ELR (cell line): Measurements from ENCODE around the gene HOXB6.

Experiments used
- DNase-seq: peaks from one replicate; pipeline ENCODE4 v3.0.0-alpha.2; 2015; ENCODE audit warnings: low read depth

Gene HOXB6

DNA sequence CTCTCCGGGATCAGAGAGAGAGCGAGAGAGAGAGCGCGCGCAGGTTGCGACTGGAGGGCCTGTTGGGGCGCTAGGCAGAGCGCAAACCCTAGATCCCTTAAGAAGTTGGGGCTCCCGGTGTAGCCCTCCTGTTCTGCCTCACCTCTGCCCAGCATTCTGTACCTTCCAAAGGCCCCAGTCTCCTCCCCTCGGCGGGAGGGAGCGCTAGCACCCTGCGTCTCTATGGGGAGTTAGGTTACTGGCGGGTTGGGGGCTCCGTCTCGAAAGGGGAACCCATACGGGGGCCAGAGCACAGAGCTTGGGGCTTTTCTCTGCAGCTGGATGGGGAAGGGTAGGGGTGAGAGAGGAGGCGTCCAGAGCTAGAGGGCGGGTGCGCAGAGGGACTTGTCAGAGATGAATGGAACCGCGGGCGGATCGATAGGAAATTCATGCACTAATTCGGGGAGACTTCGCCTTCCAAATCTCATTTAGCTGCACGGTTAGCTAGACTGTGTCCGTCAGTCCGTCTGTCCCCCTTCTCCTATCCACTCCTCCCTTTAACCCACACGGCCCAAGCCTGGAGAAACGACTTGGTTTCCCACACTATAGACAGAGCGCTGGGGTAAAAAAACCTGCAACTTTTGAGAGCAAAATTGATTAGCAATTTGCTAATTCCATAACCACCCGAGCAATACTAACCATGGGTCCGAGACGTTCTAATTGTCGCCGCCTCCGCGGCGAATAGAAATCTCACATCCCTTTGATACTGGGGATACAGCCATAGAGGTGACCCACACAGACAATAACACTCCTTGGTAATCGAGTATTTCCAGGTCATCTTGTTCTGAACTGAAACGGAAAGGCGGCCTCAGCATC lies 25.9 kb downstream of the HOXB6 start:
- no peak for DNase-seq

DNA sequence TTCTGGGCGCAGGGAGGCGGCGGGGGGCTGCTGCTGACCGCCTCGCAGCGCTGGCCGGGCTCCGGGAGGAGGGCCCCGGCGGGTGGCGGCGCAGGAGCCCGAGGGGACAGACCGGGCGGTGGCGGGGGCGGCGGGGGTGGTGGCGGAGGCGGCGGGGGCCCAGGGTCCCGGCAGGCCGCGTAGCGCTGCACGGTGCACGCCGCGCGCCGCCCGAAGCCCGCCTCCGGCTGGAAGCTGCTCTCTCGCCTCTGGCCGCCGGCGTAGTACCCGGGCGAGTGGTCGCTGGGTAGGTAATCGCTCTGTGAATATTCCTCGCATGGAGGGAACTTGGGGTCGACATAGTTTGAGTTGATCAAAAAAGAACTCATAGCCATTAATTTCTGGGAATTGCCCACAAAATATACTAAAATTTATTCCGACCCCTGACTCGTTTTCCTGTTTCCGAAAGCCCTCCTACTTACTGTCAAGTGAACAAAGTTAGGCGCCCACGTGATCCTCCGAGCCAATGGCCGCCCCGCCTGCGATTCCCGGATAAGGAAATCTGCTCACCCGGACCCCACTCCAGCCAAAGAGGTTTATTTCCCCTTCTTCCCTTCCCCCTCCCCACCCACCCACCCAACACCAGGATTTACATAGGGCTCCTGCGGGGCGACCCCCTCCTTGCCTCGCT lies 26.7 kb downstream of the HOXB6 start, which contains the start of gene HOXB4:
Gene HOXB4 (minus strand): TSS at position 405 of the 670 bp plus-strand sequence. CDS start 31 bp downstream, at position 374.
- DNase-seq = no peak

DNA sequence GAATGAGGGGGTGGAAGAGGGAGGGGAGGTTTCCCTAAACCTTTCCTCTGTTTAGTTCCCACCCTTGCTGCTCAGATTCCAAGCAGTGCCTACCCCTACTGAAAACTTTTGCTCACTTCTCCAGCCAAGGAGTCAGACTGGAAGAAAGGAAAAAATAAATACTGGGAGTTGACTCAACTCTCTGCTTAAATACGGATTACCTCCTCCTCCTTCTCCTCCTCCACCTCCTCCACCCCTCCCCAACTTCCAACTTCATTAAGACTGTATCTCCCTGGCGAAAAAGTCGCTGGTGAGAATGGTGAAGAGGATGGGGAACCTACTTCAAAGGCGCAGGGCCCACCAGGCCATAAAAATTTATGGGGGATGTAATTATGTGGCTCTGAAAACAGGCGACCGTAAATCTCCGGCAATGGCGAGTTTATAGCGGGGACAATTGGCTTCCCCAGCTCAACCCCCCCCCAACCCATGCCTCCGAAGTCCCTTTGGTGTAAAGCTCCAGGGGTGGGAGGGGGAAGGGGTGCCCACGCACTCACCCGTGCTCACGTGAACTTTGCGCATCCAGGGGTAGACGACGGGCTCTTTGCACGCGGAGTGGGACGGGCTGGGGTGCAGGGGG lies 27.3 kb downstream of the HOXB6 start:
- DNase-seq = no peak

DNA sequence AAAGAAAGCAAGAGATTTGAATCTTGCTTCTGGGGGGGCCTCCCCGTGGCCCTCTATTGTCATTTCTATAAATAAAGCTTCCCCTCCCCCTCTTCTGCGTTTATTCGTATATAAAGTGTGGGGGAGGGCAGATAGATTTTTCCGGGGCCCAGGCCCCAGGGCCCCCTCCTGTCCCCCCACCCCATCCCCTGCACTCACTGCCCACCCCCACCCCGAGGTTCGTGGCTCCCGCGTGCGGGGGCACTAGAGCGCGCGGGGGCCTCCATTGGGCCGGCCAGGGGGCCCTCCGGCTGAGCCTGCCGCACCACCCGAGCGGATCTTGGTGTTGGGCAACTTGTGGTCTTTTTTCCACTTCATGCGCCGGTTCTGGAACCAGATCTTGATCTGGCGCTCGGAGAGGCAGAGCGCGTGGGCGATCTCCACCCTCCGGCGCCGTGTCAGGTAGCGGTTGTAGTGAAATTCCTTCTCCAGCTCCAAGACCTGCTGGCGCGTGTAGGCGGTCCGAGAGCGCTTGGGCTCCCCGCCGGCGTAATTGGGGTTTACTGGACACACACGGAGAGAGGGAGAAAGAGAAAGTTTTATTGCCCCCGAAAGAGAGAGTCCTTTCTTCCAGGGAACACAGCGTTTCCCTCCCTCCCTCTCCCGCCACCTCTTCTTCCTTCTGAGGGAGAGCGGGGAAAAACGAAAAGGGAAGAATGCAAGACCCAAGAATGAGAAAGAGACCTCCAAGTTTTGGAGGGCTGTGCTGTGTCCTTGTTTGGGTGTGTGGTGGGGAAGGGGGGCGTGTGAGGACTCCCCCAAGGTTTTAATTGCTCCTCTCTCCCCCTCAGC lies 28.1 kb downstream of the HOXB6 start:
- DNase-seq = peak; percentile 57

DNA sequence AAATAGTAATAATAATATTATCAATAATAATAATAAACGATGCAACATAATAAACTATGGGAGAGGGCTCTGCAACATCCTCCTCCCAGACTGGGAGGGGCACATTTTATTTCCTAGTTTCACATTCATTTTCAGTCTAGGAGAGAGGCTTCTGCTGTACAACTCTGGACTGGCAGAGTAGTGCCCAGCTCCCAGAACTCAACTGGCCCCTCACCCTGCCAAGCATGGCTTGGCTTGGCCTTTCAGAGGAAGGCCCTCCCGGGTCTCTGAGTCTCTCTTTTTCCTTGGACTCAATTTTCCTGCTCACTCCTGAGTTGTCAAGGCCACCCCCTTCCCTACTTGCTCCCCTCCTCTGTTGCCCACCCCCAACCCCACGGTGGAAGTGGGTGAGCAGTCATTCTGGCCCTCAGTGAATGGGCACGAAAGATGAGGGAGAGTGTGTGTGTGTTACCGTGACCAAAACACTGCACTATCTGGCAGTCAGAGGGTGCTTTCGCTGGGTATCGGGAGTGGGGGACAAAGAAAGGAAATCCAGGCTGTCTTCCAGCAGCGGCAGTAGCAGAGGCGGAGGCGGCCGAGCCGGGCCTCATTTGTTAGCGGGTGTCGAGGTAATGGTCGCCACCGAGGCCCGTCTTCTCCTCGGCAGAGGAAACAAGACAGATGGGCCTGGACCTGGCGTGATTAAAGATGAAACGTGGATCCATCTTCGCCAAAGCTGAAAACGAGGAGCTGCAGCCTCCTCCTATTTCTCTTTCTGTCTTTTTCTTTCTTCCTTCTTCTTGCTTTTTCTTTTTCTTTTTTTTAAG lies 28.9 kb downstream of the HOXB6 start:
- DNase-seq = no peak

DNA sequence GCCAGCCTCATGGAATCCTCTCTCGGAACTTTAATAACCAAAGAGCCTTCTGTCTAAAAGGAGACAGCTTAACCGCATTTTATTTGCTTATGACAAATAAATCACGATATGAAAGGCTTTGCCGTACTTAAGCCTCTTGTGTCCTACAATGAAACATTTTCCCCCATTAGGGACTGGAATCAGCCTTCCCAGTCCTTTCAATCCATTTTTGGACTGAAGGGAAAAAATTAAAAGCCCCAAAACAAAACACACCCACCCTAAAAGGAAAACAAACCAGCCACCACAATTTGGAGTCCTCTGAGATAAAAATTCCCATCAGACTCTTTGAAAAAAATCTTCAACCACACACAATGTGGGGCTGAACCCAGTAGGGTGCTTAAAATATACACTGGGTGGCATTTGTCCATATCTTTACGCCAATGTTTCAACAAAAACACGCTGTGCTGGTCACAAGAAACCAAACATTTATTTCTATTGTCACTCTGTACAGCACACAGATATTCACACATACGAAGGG lies 29.7 kb downstream of the HOXB6 start:
- DNase-seq = no peak

DNA sequence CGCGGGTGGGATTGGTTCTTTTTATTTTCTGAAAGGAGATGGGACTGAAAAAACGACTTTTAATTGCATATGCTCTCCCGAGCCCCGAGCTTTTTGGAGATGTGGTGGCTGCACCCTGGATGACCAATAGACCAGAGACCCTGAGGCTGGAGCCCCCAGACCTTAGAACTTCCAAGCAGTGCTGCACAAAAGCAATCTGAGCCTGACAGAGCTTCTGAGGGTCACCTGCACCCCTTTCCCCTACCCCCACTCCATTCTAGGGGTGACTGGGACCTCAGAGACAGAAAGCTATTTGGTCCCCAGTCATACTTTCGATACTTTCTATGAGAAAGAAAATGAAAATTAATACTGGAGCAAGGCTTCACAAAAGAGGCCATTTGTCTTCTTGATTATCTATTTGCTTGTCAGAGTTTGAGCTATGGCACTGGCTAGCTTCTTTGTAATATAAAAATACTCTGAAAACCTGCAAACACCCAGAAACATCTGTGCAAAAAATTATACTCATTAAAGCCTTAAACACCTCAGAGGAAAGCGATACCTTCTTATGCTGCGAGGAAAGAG lies 30.2 kb downstream of the HOXB6 start:
- no peak for DNase-seq

DNA sequence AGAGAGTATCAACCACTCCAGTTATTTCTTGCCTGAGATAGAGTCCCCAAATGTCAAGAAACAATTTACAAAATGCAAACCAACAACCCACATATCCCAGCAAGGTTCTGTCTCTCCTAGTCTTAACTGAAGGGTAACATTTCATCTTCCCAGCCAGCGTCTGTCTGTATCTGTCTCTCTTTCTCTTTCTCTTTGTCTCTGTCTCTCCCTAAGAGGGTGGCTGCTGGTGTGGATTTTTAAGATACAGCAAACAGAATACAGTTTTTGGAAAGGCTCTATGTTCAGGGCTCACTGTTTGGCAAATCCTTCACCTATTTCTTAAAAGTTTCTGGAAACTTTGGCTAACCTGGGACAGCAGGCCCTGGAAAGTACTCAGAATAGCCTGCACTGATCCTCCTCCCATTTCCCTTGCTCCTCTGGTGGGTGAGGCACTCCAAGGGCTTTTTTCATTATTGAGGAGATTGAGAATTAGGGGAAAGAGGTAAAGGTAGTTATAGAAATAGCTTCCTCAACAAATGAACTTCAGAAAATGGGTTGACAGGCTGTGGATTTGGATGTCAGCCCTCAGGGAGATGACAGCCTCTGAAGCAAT lies 32.9 kb downstream of the HOXB6 start:
- no peak for DNase-seq

DNA sequence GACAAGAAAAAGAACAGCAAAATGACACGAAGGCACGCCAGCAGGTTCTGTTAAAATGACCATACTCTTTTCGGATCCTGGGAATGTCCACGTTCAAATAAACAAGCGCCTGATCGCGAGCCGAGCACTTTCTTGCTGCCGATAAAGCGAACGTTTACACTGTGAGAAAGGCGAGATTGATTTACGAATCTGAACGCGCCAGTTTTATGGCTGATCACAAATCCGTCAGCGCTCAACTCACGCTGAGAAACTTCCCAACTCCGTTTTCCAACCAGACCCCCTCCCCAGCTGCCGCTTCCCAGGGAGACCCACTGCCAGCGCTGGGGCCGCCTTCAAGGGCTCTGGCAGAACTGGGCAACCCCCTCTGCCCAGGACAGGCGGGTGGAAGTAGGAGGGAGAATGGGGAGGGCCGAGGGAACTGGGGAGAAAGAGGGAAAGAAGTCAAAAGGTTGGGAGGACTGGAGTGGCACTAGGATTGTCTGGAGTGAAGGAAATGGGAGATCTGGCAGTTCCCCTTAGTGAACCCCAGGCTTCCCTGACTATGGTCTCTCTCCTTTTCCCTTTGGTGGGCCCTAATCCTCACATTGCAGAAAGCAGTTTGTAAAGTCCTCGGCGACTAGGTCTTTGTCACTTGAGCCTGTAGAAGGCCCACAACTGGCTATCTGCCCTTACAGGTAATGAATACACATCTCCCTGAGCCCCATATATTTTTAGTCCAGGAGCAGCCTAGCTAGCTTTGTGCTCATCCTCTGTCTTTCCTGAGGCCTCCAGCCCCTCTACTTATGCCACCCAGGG lies 33.6 kb downstream of the HOXB6 start:
- DNase-seq = no peak

DNA sequence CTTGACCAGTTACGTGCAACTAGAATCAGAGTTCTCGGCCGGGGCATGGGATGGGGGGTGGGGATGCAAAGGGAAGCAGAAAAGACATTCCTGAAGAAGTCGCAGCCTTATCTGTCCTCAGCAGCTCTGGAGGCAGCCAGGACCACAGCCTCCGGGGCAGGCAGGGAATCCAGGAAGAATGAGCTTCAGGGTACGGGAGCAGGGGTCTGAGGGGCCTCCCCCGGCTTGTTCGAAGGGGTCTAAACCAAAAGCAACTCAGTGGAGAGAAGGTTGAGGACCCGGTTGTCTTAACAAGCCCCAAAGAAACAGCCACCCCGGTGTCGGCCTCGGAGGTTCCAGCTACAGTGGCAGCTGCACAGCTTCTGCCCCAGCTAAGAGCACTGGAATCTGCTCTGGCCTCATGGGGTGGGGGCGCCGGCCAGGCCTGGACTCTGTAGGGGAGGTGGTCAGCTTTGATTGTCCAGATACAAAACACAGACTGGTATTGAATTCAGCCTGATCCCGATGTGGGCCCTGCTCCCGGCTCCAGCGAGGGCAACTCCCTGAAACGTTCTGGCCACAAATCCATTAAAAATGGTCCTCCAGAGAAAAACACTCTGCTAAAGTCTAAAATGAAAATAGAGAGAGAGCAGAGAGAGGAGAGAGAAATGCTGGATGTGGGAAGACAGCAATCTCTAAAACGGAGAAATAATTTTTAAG lies 34.3 kb downstream of the HOXB6 start:
- no peak for DNase-seq

DNA sequence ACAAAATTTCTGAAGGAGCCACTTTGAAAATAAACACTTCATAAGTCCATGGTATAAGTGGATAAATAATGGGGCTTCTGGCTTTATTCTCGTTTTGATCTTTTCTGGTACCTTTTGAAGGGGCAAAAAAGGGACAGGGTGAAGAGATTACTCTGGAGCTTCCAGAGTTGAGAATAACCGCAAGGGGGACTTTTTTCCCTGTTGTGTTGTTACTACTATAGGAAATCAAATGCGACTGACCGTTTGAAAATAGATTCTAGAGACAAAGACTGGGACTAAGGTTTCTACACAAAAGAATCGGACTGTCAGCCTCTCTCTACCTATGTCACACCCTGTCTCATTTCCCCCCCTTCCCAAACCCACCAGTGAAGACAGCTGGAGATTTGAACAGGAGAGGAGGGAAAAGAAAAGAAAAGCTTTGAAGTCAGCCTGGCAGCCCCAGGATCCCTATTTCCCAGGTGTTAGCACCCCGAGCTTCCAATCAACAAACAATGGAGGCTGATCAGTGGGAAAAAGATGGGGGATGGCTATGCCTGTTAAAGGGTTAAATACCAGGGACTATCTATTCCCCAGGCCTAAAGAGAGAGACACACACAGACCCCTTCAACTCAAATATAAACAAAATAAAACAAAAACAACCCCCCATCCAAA lies 35.0 kb downstream of the HOXB6 start:
- no peak for DNase-seq

DNA sequence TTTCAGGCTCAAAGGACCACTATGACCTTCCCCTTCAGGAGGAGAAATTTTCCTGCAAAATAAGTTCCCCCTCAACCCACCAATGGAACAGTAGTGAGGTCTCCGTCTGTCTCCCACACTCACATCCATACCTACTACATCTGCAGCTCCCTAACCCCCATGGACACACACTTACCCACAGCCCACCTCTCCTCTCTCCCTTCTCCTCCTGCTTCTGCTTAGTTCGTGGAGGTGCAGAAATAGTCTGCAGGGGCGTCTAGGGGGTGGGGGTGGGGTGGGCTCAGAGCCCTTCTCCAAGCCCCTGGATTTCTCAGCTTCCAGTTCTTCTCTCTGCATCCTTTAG lies 35.6 kb downstream of the HOXB6 start:
- no peak for DNase-seq

DNA sequence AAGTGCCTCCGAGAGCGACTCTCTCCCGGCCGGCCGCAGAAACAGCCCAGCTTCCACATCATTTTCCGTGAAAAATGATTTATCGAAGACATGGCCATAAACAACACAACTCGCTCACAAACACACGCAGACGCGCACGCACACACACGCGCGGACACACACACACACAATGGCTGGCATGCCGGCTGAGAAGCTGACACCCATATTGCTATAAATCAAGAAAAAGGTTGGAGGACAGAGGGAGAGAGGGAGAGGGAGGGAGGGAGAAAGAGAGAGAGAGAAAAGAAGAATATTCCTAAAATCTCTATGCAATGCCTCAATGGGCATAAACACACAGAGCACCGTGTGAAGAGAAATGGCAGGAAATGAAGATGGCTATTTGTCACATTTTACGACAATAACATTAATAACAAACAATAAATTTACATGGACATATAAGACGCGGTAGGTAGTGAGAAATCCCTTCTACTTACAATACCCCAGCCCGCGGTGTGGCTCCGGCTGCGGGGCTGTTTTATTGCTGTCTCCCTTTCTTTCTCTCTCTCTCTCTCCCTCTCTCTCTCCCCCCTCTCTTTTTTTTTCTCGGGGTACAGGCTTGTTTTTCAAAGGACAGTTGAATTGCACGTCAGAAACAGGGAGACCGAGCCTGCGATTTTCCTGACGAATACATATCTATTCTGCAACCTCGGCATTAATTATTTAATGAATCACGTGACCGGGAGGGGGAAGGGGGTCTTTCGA lies 36.1 kb downstream of the HOXB6 start:
- no peak for DNase-seq

DNA sequence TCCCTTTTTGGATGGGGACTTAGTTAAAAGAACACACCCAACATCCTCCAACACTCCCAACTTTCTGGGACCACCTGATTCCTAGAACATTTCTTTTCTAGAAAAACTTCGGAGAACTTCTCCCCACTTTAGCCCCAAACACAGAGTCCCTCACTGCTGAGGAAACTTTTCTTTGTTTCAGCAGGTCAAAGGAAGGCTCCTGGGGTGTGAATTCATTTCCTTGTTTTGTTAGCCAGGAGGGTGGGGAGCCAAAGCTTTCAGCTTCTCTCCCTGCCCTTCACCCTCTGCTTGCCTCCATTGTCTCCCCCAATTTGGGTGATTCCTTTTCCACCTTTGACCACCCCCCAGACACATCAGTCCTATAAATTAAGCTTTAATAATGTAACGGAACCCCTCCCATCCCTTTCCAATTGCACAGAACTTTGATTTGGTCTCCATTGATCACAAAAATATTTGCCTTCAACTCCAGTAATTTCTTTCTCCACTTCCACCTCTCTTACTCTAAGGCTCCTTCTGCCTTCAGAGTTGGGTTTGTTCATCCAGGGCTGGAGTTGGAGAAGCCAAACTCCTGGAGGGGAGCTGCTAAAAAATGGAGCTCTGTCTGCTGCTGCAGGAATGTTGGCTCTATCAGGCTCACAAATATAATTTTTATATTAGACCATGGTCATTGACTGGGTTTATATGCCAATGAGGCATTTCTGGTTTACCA lies 37.0 kb downstream of the HOXB6 start:
- no peak for DNase-seq

DNA sequence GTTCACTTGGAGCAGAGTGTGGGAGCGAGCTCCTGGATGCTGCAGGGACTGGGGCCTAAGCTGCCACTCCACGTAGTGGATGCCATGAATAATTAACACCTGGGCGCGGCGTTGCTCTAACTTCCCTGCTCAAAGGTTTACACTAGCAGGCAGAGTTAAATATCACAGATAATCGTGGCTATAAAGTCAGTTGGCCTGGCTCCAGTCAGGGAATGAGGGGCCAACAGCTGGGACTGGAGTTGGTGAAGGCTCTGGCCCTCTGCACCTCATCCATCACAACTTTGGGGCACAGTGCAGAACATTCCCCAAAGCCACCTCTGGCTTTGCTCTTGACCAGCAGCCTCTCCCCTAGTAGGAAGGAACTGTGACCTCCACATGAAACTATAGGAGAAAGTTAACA lies 37.6 kb downstream of the HOXB6 start:
- DNase-seq = no peak

DNA sequence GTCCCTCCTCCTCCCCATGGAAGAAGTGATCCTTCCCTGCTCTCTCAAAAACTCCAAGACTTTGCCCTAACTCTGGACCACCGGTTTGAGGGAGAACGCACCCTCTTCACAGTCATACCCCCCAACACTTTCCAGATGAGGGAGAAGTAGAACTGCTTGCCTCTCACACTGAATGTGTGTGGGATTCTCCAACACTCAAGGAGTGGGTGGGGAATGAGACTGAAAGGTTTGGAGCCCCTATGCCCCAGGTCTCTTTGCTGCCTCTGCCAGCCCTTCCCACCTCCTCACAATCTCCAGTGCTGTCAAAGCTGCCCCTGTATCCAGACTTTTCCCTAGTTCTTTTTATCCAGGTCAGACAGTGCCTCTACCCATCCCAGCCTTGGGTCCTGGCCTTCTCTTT lies 38.1 kb downstream of the HOXB6 start:
- DNase-seq = no peak
